PC-3 (cell line): Measurements from ENCODE around the gene TUBGCP2. TPM values are rescaled to one million over a fixed set of nuclear protein-coding genes. Genes with fewer than 3 reads are reported as not detected.

Experiments used
- ATAC-seq: fragments of 200-7000 bp; cut with Tn5 transposase; 2 replicates; pipeline ENCODE4 v1.9.1; 2020; ENCODE audit warnings: mild to moderate bottlenecking, moderate library complexity
- BruUV-seq: library from RNA; stranded (reverse); fragments of 400-500 nt; replicated peaks from 2 replicates; lab custom pipeline; 2021; lab: Mats Ljungman, UMichigan
- CTCF ChIA-PET: fragments of 300-600 bp; sonication (Branson Sonifier 250); formaldehyde crosslinking; loops from one replicate; lab custom pipeline; 2022; ENCODE audit warnings: antibody characterized with exemption; lab: Charles Lee
- POLR2A ChIA-PET: fragments of 300-600 bp; sonication (Branson Sonifier 250); formaldehyde crosslinking; loops from one replicate; lab custom pipeline; 2022; ENCODE audit warnings: antibody characterized with exemption; ENCODE audit not compliant: unreplicated experiment; lab: Charles Lee
- DNase-seq: peaks from one replicate; pipeline ENCODE4 v3.0.0-alpha.2; 2015
- H2AFZ ChIP-seq: fragments of 300-600 bp; sonication (generic); 2 replicates; pipeline ENCODE4 v1.6.0; 2016; ENCODE audit warnings: antibody characterized with exemption, low read length
- H3F3A ChIP-seq: fragments of 300-600 bp; sonication (generic); one replicate; pipeline ENCODE4 v1.6.0; 2017; ENCODE audit warnings: antibody characterized with exemption, low read length, control low read depth, mild to moderate bottlenecking; ENCODE audit not compliant: unreplicated experiment
- H3K27ac ChIP-seq: fragments of 300-600 bp; sonication (generic); 2 replicates; pipeline ENCODE4 v1.5.1; 2016; ENCODE audit warnings: mild to moderate bottlenecking, low read length
- H3K27me3 ChIP-seq: fragments of 300-600 bp; sonication (generic); 2 replicates; pipeline ENCODE4 v1.6.1; 2016; ENCODE audit warnings: low read length, mixed read lengths
- H3K36me3 ChIP-seq: fragments of 300-600 bp; sonication (generic); 2 replicates; pipeline ENCODE4 v1.6.1; 2016; ENCODE audit warnings: low read depth, mixed run types, low read length, mixed read lengths
- H3K4me1 ChIP-seq: fragments of 300-600 bp; sonication (generic); 2 replicates; pipeline ENCODE4 v1.5.1; 2016; ENCODE audit warnings: low read length; ENCODE audit not compliant: insufficient read depth
- H3K4me2 ChIP-seq: fragments of 300-600 bp; sonication (generic); 2 replicates; pipeline ENCODE4 v1.6.0; 2016; ENCODE audit warnings: low read length
- H3K4me3 ChIP-seq: fragments of 300-600 bp; sonication (generic); 2 replicates; pipeline ENCODE4 v1.5.1; 2016; ENCODE audit warnings: mild to moderate bottlenecking, low read length, mixed read lengths
- H3K79me2 ChIP-seq: fragments of 300-600 bp; sonication (generic); 2 replicates; pipeline ENCODE4 v1.6.1; 2017; ENCODE audit warnings: low read length, mixed read lengths
- H3K9ac ChIP-seq: fragments of 300-600 bp; sonication (generic); 2 replicates; pipeline ENCODE4 v1.6.0; 2016; ENCODE audit warnings: mild to moderate bottlenecking, low read length
- H3K9me2 ChIP-seq: fragments of 300-600 bp; sonication (generic); replicated peaks from 2 replicates; pipeline ENCODE4 v1.6.1; 2016; ENCODE audit warnings: mixed run types, low read length, mixed read lengths
- H3K9me3 ChIP-seq: fragments of 300-600 bp; sonication (generic); 2 replicates; pipeline ENCODE4 v1.6.1; 2016; ENCODE audit warnings: low read length, mixed read lengths
- H4K20me1 ChIP-seq: fragments of 300-600 bp; sonication (generic); 2 replicates; pipeline ENCODE4 v1.6.1; 2016; ENCODE audit warnings: low read length, mixed read lengths
- CTCF ChIP-seq: fragments of 300-600 bp; sonication (generic); conservative IDR thresholded peaks from 2 replicates; pipeline ENCODE4 v1.5.1; 2017; ENCODE audit warnings: antibody characterized with exemption, low read depth, mild to moderate bottlenecking, low read length
- EZH2 ChIP-seq: fragments of 300-600 bp; sonication (generic); IDR thresholded peaks from one replicate; pipeline ENCODE4 v1.6.1; 2017; ENCODE audit warnings: antibody characterized with exemption, mild to moderate bottlenecking, low read length; ENCODE audit not compliant: unreplicated experiment
- EZH2phosphoT487 ChIP-seq: fragments of 300-600 bp; sonication (generic); IDR thresholded peaks from 2 replicates; pipeline ENCODE4 v1.6.1; 2018; ENCODE audit warnings: mild to moderate bottlenecking, antibody characterized with exemption, low read length, borderline replicate concordance
- intact Hi-C: fragments of 100-400 bp; cut with micrococcal nuclease; formaldehyde crosslinking; loops from 2 replicates; pipeline ENCODE4 v1.9.0; 2023
- total RNA-seq: library from RNA; depleted of rRNA; stranded (reverse); fragments of >200 nt; gene quantifications from 2 replicates; pipeline ENCODE4 v1.2.3, GENCODE V29; 2014

TUBGCP2 gene
- total RNA-seq, 1 experiment from 2014 or later: 72.9 TPM

- no peaks in the 10 kb centered on the region for H4K20me1 ChIP-seq
- DNase-seq: no peak
- H3K9me3 ChIP-seq: no peaks in the 10 kb centered on the region
- no peak overlapping the region for H3K4me3 ChIP-seq
- no peak overlapping the region for H2AFZ ChIP-seq
- H3K4me1 ChIP-seq: peaks cover 33% of the 10 kb centered on the region
- CTCF ChIA-PET: no interaction called here
- POLR2A ChIA-PET: no interaction called here
- no peak overlapping the region for H3K9ac ChIP-seq
- no peaks in the 10 kb centered on the region for H3K27me3 ChIP-seq
- no peaks in the 10 kb centered on the region for H3K36me3 ChIP-seq
- ATAC-seq: no peak
- no peak for TF ChIP-seq EZH2phosphoT487
- no peak for TF ChIP-seq CTCF
- no peak for TF ChIP-seq EZH2
- no peaks in the 10 kb centered on the region for H3K79me2 ChIP-seq
- no TSS peak for BruUV-seq
- H3K4me2 ChIP-seq: no peak overlapping the region
- intact Hi-C loops: loop anchor here (5.0 kb wide), 1 partner anchor 52 kb away; the partner anchor contains the start of genes TUBGCP2 and ZNF511
- no peaks in the 10 kb centered on the region for H3F3A ChIP-seq
- H3K27ac ChIP-seq: no peak overlapping the region
- H3K9me2 ChIP-seq: no peaks in the 10 kb centered on the region
Measured at GRCh38 chr10:133255323-133255722, 53.3 kb downstream of the TUBGCP2 start.

- Histone ChIP-seq H3K9me3 (no peaks in the 10 kb centered on the region), H3K27ac (no peak overlapping the region), H3K4me2 (no peak overlapping the region), H3K4me1 (peaks cover 26% of the 10 kb centered on the region), H3K4me3 (no peak overlapping the region), H2AFZ (no peak overlapping the region), H3K36me3 (no peaks in the 10 kb centered on the region), H3K9ac (no peak overlapping the region), H3K27me3 (no peaks in the 10 kb centered on the region), H3K79me2 (no peaks in the 10 kb centered on the region), H3K9me2 (no peaks in the 10 kb centered on the region), H4K20me1 (no peaks in the 10 kb centered on the region), H3F3A (no peaks in the 10 kb centered on the region)
- POLR2A ChIA-PET: no interaction called here
- intact Hi-C loops: loop anchor here (5.0 kb wide), 1 partner anchor 53 kb away; the partner anchor contains the start of genes TUBGCP2 and ZNF511
- ATAC-seq (no peak), DNase-seq (no peak)
- no TSS peak for BruUV-seq
- CTCF ChIA-PET: no interaction called here
- TF ChIP-seq EZH2phosphoT487: no peak
- no peak for TF ChIP-seq EZH2
- no peak for TF ChIP-seq CTCF
Measured at GRCh38 chr10:133254421-133255120, 54.1 kb downstream of the TUBGCP2 start.

DNA sequence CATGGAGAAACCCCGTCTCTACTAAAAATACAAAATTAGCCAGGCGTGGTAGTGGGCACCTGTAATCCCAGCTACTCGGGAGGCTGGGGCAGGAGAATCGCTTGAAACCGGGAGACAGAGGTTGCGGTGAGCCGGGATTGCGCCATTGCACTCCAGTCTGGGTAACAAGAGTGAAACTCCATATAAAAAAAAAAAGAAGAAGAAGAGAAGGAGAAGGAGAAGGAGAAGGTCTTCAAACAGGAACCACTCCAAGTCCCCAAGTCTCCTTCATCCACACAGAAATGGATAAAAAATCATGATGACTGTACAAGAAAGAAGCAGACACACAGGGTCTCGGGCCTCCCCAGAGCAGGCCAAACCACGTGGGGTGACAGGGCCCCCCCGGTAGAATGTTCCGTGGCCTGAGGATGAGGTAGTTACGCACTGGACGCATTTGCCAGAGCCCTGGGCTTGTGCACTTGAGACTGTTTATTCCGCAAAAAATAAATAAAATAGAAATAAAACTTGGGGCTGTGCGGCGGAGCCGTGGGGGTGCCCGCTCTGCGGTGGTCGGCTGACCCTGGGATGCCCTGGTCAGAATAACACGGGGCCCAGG, 55.2 kb downstream of the TUBGCP2 start:
- Histone ChIP-seq H3K9me3 (no peaks in the 10 kb centered on the region), H3K4me1 (peaks cover 16% of the 10 kb centered on the region), H3K27me3 (no peaks in the 10 kb centered on the region), H3F3A (no peaks in the 10 kb centered on the region), H3K9ac (no peak overlapping the region), H2AFZ (no peak overlapping the region), H3K36me3 (no peaks in the 10 kb centered on the region), H4K20me1 (no peaks in the 10 kb centered on the region), H3K79me2 (no peaks in the 10 kb centered on the region), H3K4me3 (no peak overlapping the region), H3K27ac (no peak overlapping the region), H3K9me2 (no peaks in the 10 kb centered on the region), H3K4me2 (no peak overlapping the region)
- BruUV-seq: no TSS peak
- DNase-seq (no peak), ATAC-seq (no peak)
- TF ChIP-seq CTCF (no peak), EZH2phosphoT487 (no peak), EZH2 (no peak)
- CTCF ChIA-PET: no interaction called here
- intact Hi-C loops: no loop called here
- POLR2A ChIA-PET: no interaction called here
